ENCODE data around the gene HECW1. TPM values are rescaled to one million over a fixed set of nuclear protein-coding genes. Genes with fewer than 3 reads are reported as not detected.

HECW1 gene
- total RNA-seq, 4 donors from 2014 or later, result 1.2 to 3.9 (median 2.0) TPM

- no peaks in the 10 kb centered on the region for H3K4me1 ChIP-seq
- no peaks in the 10 kb centered on the region for H3K9me3 ChIP-seq
- peak overlapping the region in 1 of 4 donors; percentile 42 for H3K27ac ChIP-seq
- H3K4me3 ChIP-seq, result no peak overlapping the region
- H3K36me3 ChIP-seq, result no peaks in the 10 kb centered on the region
- intact Hi-C loops (cut with DNase I; ENCODE audit: low total_unique reads) (no loop called here), in situ Hi-C loops (cut with MboI; ENCODE audit: low sequenced_read_pairs in 4 of 4) (no loop called here)
- no peak for TF ChIP-seq CTCF (IDR thresholded peaks at IDR 0.05 in 4 of 5, conservative IDR thresholded peaks at IDR 0.05 in 1 of 5)
- TF ChIP-seq POLR2A (IDR thresholded peaks at IDR 0.05), result no peak
- no peak for DNase-seq
- ATAC-seq, result peak in 1 of 2 donors; percentile 25
- no peaks in the 10 kb centered on the region for H3K27me3 ChIP-seq
These were observed 137.3 kb downstream of the HECW1 start for GRCh38 chr7:43249823-43250145.

GRCh38 chr7:43260980-43261878 lies 148.8 kb downstream of the HECW1 start:
- DNase-seq (peak; percentile 13 to 49), ATAC-seq (peak; percentile 60 to 77)
- Histone ChIP-seq H3K36me3 (no peaks in the 10 kb centered on the region), H3K27ac (no peak overlapping the region), H3K4me1 (no peaks in the 10 kb centered on the region), H3K9me3 (no peaks in the 10 kb centered on the region), H3K4me3 (no peak overlapping the region), H3K27me3 (no peaks in the 10 kb centered on the region)
- in situ Hi-C loops (cut with MboI; ENCODE audit: low sequenced_read_pairs in 4 of 4), result no loop called here
- TF ChIP-seq CTCF (IDR thresholded peaks at IDR 0.05 in 4 of 5, conservative IDR thresholded peaks at IDR 0.05 in 1 of 5) (peak; percentile 60 to 88 (median 69)), POLR2A (IDR thresholded peaks at IDR 0.05) (no peak)
- intact Hi-C loops (cut with DNase I; ENCODE audit: low total_unique reads), result loop anchor here (5.0 kb wide), 1 partner anchor 1319 kb away; no protein-coding TSS in a partner anchor

- TF ChIP-seq CTCF (IDR thresholded peaks at IDR 0.05 in 4 of 5, conservative IDR thresholded peaks at IDR 0.05 in 1 of 5) (no peak), POLR2A (IDR thresholded peaks at IDR 0.05) (no peak)
- H3K27me3 ChIP-seq, result no peaks in the 10 kb centered on the region
- in situ Hi-C loops (cut with MboI; ENCODE audit: low sequenced_read_pairs in 4 of 4) (no loop called here), intact Hi-C loops (cut with DNase I; ENCODE audit: low total_unique reads) (no loop called here)
- ATAC-seq (no peak), DNase-seq (no peak)
- no peak overlapping the region for H3K4me3 ChIP-seq
- H3K36me3 ChIP-seq, result no peaks in the 10 kb centered on the region
- no peak overlapping the region for H3K27ac ChIP-seq
- no peaks in the 10 kb centered on the region for H3K9me3 ChIP-seq
- no peaks in the 10 kb centered on the region for H3K4me1 ChIP-seq
These were observed 152.7 kb downstream of the HECW1 start for GRCh38 chr7:43265139-43265538.

- ATAC-seq, result no peak
- Histone ChIP-seq H3K36me3 (no peaks in the 10 kb centered on the region), H3K4me3 (no peak overlapping the region), H3K27me3 (no peaks in the 10 kb centered on the region), H3K4me1 (peaks cover 0 to 13% of the 10 kb centered on the region in 2 donors), H3K9me3 (peaks cover 0 to 9% (median 0%) of the 10 kb centered on the region in 3 donors), H3K27ac (no peak overlapping the region)
- TF ChIP-seq POLR2A (IDR thresholded peaks at IDR 0.05), result no peak
- TF ChIP-seq CTCF (IDR thresholded peaks at IDR 0.05 in 4 of 5, conservative IDR thresholded peaks at IDR 0.05 in 1 of 5), result no peak
- intact Hi-C loops (cut with DNase I; ENCODE audit: low total_unique reads), result no loop called here
- in situ Hi-C loops (cut with MboI; ENCODE audit: low sequenced_read_pairs in 4 of 4), result no loop called here
- DNase-seq, result no peak
These were observed 161.7 kb downstream of the HECW1 start for GRCh38 chr7:43273939-43274719.
